Left forelimb (tissue), 1 donor: Measurements from ENCODE around the gene FRS2.
"Not testable (repeated sequence)": the region's sequence is repeated elsewhere in the genome, so short reads cannot be mapped to it uniquely, and the experiment has no call there.

Experiments
- DNase-seq: peaks from one replicate; pipeline ENCODE4 v3.0.0-alpha.2; 2018; ENCODE audit warnings: low spot score

The FRS2 gene

DNA sequence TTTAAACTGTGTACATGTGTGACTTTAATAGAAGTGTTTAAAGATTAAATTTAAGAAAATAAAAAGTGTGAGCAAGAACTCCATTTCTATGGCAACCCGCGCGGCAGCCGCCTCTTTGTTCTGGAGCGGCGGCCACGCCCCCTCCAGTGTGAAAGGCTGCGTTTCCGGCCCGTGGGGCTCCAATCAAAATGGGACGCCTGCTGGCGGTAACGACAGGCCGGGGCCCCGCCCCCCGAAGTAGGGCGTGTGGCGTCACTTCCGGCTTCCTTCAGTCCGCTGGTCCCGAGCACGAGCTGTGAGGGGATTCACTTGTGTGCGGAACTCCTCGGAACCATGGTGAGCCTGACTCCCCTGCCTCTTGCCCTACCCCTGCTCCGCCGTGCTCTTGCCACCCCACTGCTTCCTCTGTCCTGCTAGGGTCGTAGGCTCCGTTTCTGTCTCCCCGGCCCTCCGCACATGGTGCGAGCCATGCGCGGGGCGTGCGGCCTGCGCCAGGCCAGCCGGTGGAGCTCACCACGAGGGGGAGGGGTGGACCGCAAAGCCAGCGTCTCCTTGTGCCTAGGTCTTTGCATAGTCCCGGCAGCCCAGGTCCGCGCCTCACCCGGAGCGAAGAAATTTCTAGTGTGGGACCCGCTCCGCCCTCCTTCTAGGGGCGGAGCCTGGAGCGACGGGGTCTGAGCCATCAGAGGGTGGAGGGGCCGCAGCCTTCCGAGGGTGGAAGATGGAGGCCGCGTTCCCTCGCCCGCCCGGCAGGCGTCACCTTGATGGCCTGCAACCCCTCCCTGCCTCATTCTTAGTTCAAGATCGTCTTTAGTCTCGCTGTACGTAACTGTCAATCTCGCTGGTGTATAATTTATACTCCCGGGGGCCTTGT, 115.2 kb downstream of the FRS2 start, which contains the start of gene CCT2:
Gene CCT2 (plus strand): TSS at position 271 of the 874 bp plus-strand sequence. CDS start 63 bp downstream, at position 334.
- DNase-seq, result peak; percentile 96

- no peak for DNase-seq
Measured at GRCh38 chr12:69588527-69588926, 118.3 kb downstream of the FRS2 start.

DNA sequence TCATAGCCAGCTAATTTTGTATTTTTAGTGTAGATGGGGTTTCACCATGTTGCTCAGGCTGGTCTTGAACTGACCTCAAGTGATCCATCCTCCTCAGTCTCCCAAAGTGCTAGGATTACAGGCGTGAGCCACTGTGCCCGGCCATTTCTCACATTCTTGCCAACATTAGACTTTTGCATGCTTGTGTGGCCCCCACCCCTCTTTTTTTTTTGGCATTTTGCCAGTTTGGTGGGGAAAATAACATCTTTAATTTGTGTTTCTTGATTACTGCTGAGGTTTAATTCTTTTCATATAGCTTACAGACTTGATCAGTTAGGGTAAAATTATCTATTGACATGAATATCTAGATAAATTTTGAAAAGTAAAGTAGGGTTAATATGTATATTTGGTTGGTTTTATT, 118.9 kb downstream of the FRS2 start:
- no peak for DNase-seq

DNA sequence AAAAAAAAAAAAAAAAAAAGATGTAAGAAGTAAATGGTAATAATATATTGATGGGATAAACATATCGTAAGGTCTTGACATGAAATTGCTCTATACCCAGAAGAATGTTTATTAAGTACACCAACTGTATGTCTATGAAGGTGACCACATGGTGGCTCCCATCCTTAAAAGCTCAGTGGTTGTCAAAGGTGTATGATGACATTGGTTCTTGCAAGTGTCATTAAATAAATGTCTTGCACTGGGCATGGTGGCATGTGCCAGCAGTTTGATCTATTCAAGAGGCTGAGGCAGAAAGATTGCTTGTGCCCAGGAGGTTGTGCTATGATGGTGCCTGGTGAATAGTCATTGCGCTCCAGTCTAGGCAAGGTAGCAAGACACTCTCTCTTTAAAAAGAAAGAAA, 125.5 kb downstream of the FRS2 start:
- DNase-seq, result no peak

GRCh38 chr12:69598174-69598753, 128.1 kb downstream of the FRS2 start:
- DNase-seq, result no peak

- no peak for DNase-seq
Measured at GRCh38 chr12:69600804-69601203, 130.6 kb downstream of the FRS2 start.

- no peak for DNase-seq
Measured at GRCh38 chr12:69601962-69602685, 131.9 kb downstream of the FRS2 start.

DNA sequence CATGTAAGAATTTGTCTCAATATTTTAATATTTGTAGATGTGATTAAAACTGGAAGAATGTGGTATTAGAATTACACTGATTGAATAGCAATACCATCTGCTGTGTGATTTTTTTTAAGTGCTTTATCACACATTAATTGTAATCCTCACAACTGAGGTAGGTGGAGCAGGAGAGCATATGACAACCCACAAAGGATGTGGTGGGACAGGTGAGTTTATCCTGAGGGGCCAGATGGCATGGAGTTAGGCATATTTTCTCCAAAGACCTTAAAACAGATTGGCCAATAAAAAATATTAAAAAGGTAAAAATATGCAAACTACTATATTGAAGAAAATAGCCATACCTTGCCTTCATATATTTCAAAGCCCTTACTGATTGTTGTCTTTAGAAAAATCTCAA, 132.8 kb downstream of the FRS2 start:
- DNase-seq, result no peak

DNA sequence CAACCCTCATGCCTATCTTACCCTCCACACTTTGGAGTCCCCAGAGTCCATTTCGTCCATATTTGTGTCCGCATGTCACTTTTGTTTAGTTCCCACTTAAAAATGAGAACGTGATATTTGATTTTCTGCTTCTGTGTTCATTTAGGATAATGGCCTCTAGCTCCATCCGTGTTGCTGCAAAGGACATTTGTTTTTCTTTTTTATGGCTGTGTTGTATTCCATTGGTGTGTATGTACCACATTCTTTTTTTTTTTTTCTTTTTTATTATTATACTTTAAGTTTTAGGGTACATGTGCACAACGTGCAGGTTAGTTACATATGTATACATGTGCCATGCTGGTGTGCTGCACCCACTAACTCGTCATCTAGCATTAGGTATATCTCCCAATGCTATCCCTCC, 133.4 kb downstream of the FRS2 start:
- DNase-seq, result not testable (repeated sequence)

GRCh38 chr12:69604275-69604674, 134.1 kb downstream of the FRS2 start:
- not testable (repeated sequence) for DNase-seq

DNA sequence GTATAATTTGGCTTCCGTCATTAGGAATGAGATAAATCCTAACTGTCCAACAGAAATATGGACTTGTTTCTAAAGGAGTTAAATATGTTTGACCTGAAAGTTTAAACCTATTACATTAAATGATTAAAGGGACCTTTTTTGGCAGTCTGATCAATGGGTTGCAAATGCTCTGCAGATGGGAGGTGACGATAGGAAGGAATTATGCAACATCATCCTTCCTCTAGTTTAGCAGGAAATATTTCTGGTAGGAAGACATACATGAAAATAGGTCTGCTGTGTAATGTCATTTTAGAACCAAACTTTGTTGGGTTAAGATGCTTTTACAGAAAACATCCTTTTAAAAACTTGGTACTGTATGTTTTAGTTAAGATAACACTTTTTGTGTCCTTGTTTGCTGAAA, 137.9 kb downstream of the FRS2 start:
- no peak for DNase-seq

DNA sequence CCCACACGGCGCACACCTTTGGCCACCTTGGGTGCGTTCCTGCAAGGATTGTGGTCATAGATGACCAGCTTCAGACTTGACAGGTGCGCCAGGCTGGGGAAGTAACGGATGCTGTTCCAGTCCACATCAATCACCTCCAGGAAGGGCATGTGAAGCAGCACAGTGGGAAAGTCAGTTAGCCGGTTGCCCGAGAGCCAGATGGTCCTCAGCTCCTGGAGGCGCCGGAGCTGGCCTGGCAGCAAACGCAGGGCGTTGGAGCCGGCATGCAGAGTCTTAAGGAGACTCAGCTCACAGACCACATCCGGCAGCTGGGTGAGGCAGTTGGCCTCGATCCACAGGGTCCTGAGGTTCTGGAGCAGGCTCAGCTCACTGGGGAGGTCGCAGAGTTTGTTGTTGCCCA, 139.9 kb downstream of the FRS2 start:
- DNase-seq, result no peak

GRCh38 chr12:69610729-69611128, 140.5 kb downstream of the FRS2 start, which contains the start of gene LRRC10:
Gene LRRC10 (minus strand): TSS chr12:69610907. CDS start chr12:69610838, 69 bp downstream.
- no peak for DNase-seq

- DNase-seq, result no peak
Measured at GRCh38 chr12:69613351-69613750, 143.2 kb downstream of the FRS2 start.

DNA sequence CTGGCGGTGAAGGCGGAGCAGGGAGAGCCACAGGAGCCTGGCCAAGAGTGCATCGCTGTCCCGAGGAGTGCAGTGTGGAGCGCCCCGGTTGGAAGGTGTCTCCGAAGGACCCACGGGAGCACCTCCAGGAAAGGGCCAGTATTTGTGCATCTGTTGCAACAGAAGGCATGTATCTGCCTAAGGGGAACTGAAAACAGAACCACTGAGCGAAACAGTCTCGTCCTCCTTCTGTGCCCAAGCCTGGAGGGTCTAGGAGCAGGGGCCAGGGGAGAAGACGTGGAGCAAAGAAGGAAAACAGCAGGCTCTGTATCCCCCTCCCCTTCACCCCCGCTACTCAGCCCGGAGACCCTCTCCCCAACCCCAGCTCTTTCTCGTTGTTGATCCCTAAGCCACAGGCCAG, 145.8 kb downstream of the FRS2 start:
- no peak for DNase-seq

GRCh38 chr12:69619050-69619449, 148.9 kb downstream of the FRS2 start:
- DNase-seq, result no peak

DNA sequence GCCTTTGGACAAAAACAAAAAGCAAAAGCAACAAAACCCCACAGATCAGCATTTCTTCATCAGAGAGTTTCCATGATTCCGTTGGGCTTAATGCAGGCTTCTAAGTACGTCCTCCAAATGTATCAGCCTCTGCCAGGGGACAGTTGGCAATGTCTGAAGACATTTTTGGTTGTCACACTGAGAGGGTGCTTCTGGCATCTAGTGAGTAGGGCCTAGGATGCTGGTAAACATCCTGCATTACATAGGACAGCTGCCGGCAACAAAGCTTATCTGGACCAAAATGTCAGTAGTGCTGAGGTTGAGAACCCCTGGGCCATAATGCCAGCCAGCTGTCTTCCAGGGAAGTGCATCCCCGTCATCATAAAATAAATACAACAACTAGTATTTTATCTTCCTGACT, 149.9 kb downstream of the FRS2 start:
- no peak for DNase-seq

- DNase-seq, result no peak
Measured at GRCh38 chr12:69620921-69621320, 150.7 kb downstream of the FRS2 start.

DNA sequence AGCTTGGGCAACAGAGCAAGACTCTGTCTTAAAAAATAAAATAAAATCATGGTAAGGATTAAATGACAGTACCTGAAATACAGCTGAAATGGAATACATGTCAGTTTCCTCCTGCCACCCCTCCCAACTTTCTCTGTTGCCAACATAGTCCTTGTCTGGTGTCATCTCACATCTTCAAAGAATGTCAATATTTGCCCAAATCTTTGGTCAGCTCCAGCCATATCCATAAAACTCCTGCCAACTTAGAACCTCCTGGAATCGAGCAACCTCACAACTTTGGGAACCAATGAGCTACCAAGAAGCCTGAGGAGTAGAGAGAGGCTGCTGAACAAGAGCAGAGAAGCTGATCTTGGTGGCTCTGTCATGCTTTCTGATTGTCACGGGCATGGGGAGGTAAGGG, 151.4 kb downstream of the FRS2 start:
- DNase-seq, result no peak

- DNase-seq, result no peak
Measured at GRCh38 chr12:69623970-69624369, 153.8 kb downstream of the FRS2 start.

GRCh38 chr12:69627501-69627900, 157.3 kb downstream of the FRS2 start:
- no peak for DNase-seq
